HepG2 (cell line): ENCODE measurements around the gene CTNNBL1.
"Not testable (repeated sequence)": the region's sequence is repeated elsewhere in the genome, so short reads cannot be mapped to it uniquely, and the experiment has no call there.

ENCODE experiments used
- EZH2 ChIP-seq: conservative IDR thresholded peaks from 2 replicates; pipeline ENCODE4 v1.6.1; 2012; ENCODE audit warnings: mild to moderate bottlenecking, low read depth, low read length, moderate library complexity
- NR2F6 ChIP-seq, 2 experiments: IDR thresholded peaks; 2 replicates each; pipeline ENCODE4 v1.6.1; 2016; ENCODE audit warnings: antibody characterized with exemption in 1 of 2, mild to moderate bottlenecking in 1 of 2

DNA sequence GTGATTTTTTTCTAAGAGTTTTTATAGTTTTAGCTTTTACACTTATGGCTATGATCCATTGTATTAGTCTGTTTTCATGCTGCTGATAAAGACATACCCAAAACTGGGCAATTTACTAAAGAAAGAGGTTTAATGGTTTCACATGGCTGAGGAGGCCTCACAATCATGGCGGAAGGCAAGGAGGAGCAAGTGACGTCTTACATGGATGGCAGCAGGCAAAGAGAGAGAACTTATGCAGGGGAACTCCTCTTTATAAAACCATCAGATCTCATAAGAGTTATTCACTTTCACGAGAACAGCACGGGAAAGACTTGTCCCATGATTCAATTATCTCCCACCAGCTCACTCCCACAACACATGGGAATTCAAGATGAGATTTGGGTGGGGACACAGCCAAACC, 29.2 kb upstream of the CTNNBL1 start:
- TF ChIP-seq NR2F6 (IDR thresholded peaks at IDR 0.05); NR2F6 (CRISPR knock-in tag; IDR thresholded peaks at IDR 0.05); EZH2: not testable (repeated sequence)
